HepG2 (cell line): ENCODE results near the gene NTM. TPM values are rescaled to one million over a fixed set of nuclear protein-coding genes. Genes with fewer than 3 reads are reported as not detected.

Experiments
- ATAC-seq: fragments of 200-7000 bp; cut with Tn5 transposase; 3 replicates; pipeline ENCODE4 v1.9.1; 2020; ENCODE audit warnings: mild to moderate bottlenecking, moderate library complexity
- BruUV-seq: library from RNA; stranded (reverse); fragments of 400-500 nt; replicated peaks from 2 replicates; lab custom pipeline; 2021; lab: Mats Ljungman, UMichigan
- CTCF ChIA-PET: fragments of 300-600 bp; formaldehyde crosslinking; extraction: SDS; loops from one replicate; lab custom pipeline; 2021; ENCODE audit warnings: low total read pairs, inconsistent platforms, low intra/inter-chr PET ratio; lab: Yijun Ruan, JAX
- POLR2A ChIA-PET: fragments of 350-600 bp; sonication (Branson Sonifier 250); formaldehyde crosslinking; loops from one replicate; lab custom pipeline; 2020; ENCODE audit warnings: antibody characterized with exemption, inconsistent platforms; lab: Yijun Ruan, JAX
- DNase-seq: peaks from one replicate; pipeline ENCODE4 v3.0.0-alpha.2; 2015; ENCODE audit warnings: low spot score
- FAIRE-seq: peaks from 3 replicates; lab custom pipeline; 2011; peaks lifted over from hg19 to GRCh38; lab: Jason Lieb, UNC
- H2AFZ ChIP-seq: one replicate; pipeline ENCODE4 v1.6.1; 2011; ENCODE audit warnings: low read length, inconsistent platforms
- H3K27ac ChIP-seq: fragments of 300-600 bp; 3 replicates; pipeline ENCODE4 v1.8.0; 2011; ENCODE audit warnings: mixed run types, mild to moderate bottlenecking, mixed read lengths, low read length, inconsistent platforms; ENCODE audit not compliant: insufficient read depth; ENCODE audit errors: extremely low read length
- H3K27me3 ChIP-seq, 2 experiments: fragments of 200-600 bp in 1 of 2; 2 replicates in 1 of 2; 3 replicates in 1 of 2; pipeline versions ENCODE4 v1.6.0 to v1.8.0; 2011; ENCODE audit warnings: low read length in 2 of 2, mild to moderate bottlenecking in 2 of 2, moderate library complexity in 2 of 2, inconsistent platforms in 1 of 2; ENCODE audit not compliant: insufficient read depth in 2 of 2, control insufficient read depth in 1 of 2
- H3K36me3 ChIP-seq, 2 experiments: fragments of 200-600 bp in 1 of 2; replicated peaks in 1 of 2; 2 replicates in 1 of 2; 3 replicates in 1 of 2; pipeline versions ENCODE4 v1.5.1 to v1.8.0; 2011; ENCODE audit warnings: low read length in 2 of 2, inconsistent platforms in 1 of 2; ENCODE audit not compliant: insufficient read depth in 2 of 2, control insufficient read depth in 1 of 2
- H3K4me1 ChIP-seq: 2 replicates; pipeline ENCODE4 v1.5.1; 2012; ENCODE audit warnings: low read length, inconsistent platforms; ENCODE audit not compliant: insufficient read depth
- H3K4me2 ChIP-seq: 2 replicates; pipeline ENCODE4 v1.6.0; 2011; ENCODE audit warnings: low read depth, low read length, inconsistent platforms
- H3K4me3 ChIP-seq, 3 experiments: fragments of 200-600 bp in 1 of 3; sonication (generic), shearing (Covaris generic) in 1 of 3; replicated peaks in 1 of 3; 2 replicates each; pipeline ENCODE4 v1.5.1; 2011 to 2016; ENCODE audit warnings: low read length in 3 of 3, inconsistent platforms in 2 of 3, low read depth in 2 of 3, mild to moderate bottlenecking in 2 of 3, control low read depth in 1 of 3, mixed read lengths in 1 of 3; ENCODE audit not compliant: insufficient read depth in 1 of 3
- H3K79me2 ChIP-seq: one replicate; pipeline ENCODE4 v1.6.1; 2011; ENCODE audit warnings: low read length, inconsistent platforms; ENCODE audit not compliant: insufficient read depth
- H3K9ac ChIP-seq: 2 replicates; pipeline ENCODE4 v1.6.0; 2011; ENCODE audit warnings: mild to moderate bottlenecking, low read depth, low read length, inconsistent platforms; ENCODE audit not compliant: insufficient read depth
- H3K9me3 ChIP-seq: 2 replicates; pipeline ENCODE4 v1.5.1; 2012; ENCODE audit warnings: mild to moderate bottlenecking, low read length
- H4K20me1 ChIP-seq: 2 replicates; pipeline ENCODE4 v1.6.0; 2011; ENCODE audit warnings: inconsistent platforms, mild to moderate bottlenecking, low read length, moderate library complexity; ENCODE audit not compliant: insufficient read depth
- ATF7 ChIP-seq, 2 experiments: fragments of 450-650 bp in 1 of 2; sonication (generic) in 1 of 2; formaldehyde crosslinking in 1 of 2; IDR thresholded peaks; 2 replicates each; pipeline versions ENCODE4 v1.4.0 to v1.6.1; 2016 to 2020; ENCODE audit warnings: antibody characterized with exemption in 1 of 2, mild to moderate bottlenecking in 1 of 2, missing genetic modification reagents in 1 of 2
- CCAR2 ChIP-seq: fragments of 200-400 bp; formaldehyde crosslinking; optimal IDR thresholded peaks from 2 replicates; pipeline ENCODE3; 2018; ENCODE audit warnings: low read depth, mild to moderate bottlenecking, low read length, moderate library complexity
- CREB1 ChIP-seq, 2 experiments: fragments of 450-650 bp in 1 of 2; IDR thresholded peaks; 2 replicates each; pipeline ENCODE4 v1.6.1; 2016 to 2017; ENCODE audit warnings: control low read depth in 1 of 2, mild to moderate bottlenecking in 1 of 2, missing compliant biosample characterization in 1 of 2, missing genetic modification characterization in 1 of 2
- ZC3H13 ChIP-seq: sonication (generic); formaldehyde crosslinking; IDR thresholded peaks from 2 replicates; pipeline ENCODE4 v1.8.1; 2023; ENCODE audit warnings: mild to moderate bottlenecking, missing genetic modification reagents, moderate library complexity
- WGBS: methylation state at CpG from one replicate; pipeline ENCODE4 v1.1.6; 2017; ENCODE audit warnings: low lambda C conversion rate; 5-methylcytosine and 5-hydroxymethylcytosine counted together
- in situ Hi-C: cut with HindIII; loops from 2 replicates; pipeline ENCODE4 v1.10.0; 2017; ENCODE audit warnings: low pct_unique_long_range_greater_than_20kb; ENCODE audit not compliant: extremely low pct_ligation_motif_present
- intact Hi-C: fragments of 100-400 bp; cut with micrococcal nuclease; formaldehyde crosslinking; loops from one replicate; pipeline ENCODE4 v1.10.0; 2022; ENCODE audit not compliant: unreplicated experiment
- polyA plus RNA-seq, 8 experiments: library from polyadenylated mRNA; depleted of rRNA in 3 of 8; stranded (reverse) in 7 of 8; unstranded in 1 of 8; fragments of >200 nt; fragmentation: Illumina TruSeq in 4 of 8; extraction: Trizol in 4 of 8; gene quantifications; 2 replicates each; pipeline versions ENCODE4 v1.2.1 to v1.2.3, GENCODE V29; 2011 to 2016; ENCODE audit warnings: low read depth in 4 of 8, missing spikeins in 1 of 8, mixed read lengths in 1 of 8; ENCODE audit not compliant: insufficient read depth in 1 of 8
- total RNA-seq, 5 experiments: library from RNA; depleted of rRNA; stranded (reverse); fragments of >200 nt; fragmentation: Illumina TruSeq; extraction: Trizol; gene quantifications; 2 replicates each; pipeline ENCODE4 v1.2.3, GENCODE V29; 2016; ENCODE audit warnings: low read depth in 1 of 5
- TF ChIP-seq, protein P1 (sequence below): sonication (generic); formaldehyde crosslinking; IDR thresholded peaks from 2 replicates; pipeline ENCODE4 v1.5.0; 2020; ENCODE audit warnings: missing genetic modification reagents

Gene NTM
- total and polyA plus RNA-seq, 2 of the 13 experiments (the other 11 are each of a cell fraction or from before 2014, with no cell fraction given) = not detected

DNA sequence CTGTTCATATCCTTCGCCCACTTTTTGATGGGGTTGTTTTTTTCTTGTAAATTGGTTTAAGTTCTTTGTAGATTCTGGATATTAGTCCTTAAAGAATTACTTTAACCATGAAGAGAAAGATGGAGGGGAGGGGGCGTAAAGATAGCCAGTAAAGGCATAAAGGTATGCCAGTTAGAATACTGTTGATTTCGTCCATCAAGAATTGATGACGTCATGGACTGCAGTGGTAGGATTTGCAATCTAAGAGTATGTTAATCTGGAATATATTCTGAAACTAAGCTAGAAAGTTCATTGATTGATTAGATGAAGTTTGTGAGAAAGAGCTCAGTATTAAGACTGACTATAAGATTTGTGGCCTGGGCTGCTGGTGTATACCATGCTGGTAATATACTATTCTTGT is 856.1 kb downstream of the NTM start:
- POLR2A ChIA-PET = no interaction called here
- H3K36me3 ChIP-seq = no peaks in the 10 kb centered on the region
- BruUV-seq = no TSS peak
- no peak for DNase-seq
- peaks cover 33% of the 10 kb centered on the region; the same call in 1 of the 2 replicates for H3K9me3 ChIP-seq
- in situ Hi-C loops (no loop called here), intact Hi-C loops (no loop called here)
- H3K27me3 ChIP-seq = no peaks in the 10 kb centered on the region
- no peak overlapping the region for H3K27ac ChIP-seq
- FAIRE-seq = no peak
- no peak overlapping the region for H3K4me3 ChIP-seq
- WGBS = 3% methylated on average over 4 of the region's 4 CpGs
- no peak overlapping the region for H3K9ac ChIP-seq
- H3K79me2 ChIP-seq = no peaks in the 10 kb centered on the region
- H3K4me1 ChIP-seq = no peaks in the 10 kb centered on the region
- ATAC-seq = no peak
- H3K4me2 ChIP-seq = no peak overlapping the region
- TF ChIP-seq, protein P1, sequence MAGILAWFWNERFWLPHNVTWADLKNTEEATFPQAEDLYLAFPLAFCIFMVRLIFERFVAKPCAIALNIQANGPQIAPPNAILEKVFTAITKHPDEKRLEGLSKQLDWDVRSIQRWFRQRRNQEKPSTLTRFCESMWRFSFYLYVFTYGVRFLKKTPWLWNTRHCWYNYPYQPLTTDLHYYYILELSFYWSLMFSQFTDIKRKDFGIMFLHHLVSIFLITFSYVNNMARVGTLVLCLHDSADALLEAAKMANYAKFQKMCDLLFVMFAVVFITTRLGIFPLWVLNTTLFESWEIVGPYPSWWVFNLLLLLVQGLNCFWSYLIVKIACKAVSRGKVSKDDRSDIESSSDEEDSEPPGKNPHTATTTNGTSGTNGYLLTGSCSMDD (CRISPR knock-in tag) = no peak
- TF ChIP-seq ATF7 (IDR thresholded peaks at IDR 0.05) = peak; percentile 98
- TF ChIP-seq ATF7 (CRISPR knock-in tag; IDR thresholded peaks at IDR 0.05) = no peak
- TF ChIP-seq CCAR2 = no peak
- peak; percentile 96 for TF ChIP-seq CREB1 (IDR thresholded peaks at IDR 0.05)
- no peak for TF ChIP-seq CREB1 (CRISPR knock-in tag; IDR thresholded peaks at IDR 0.05)
- CTCF ChIA-PET = no interaction called here
- H4K20me1 ChIP-seq = no peaks in the 10 kb centered on the region
- no peak overlapping the region for H2AFZ ChIP-seq

DNA sequence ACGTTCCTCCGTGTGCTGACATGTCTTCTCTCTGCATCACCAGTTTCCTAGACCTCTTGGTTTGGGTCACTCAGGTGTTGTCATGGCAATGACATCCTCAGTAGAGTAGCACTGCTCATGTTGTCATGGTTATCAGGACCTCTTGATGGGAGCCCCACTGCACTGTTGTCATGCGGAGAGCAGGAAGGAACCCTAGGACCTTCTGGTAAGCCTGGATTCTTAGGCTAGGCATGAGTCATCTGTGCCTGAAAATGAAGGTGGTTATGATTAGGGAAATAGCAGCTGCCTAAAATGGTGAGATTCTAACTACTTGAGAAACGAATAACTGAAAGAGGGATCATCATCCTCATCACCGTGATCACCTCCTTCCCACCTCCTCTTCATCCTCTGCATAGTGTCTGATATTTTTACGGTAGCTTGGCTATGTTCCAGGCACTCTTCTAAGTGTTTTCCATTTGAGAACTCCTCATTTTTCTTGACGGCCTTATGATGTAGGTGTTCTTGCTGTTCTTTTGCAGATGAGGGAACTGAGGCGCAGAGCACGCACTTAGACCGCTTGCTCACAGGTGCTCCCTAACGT is 858.4 kb downstream of the NTM start:
- Histone ChIP-seq H3K79me2 (no peaks in the 10 kb centered on the region), H3K9ac (no peak overlapping the region), H3K4me2 (no peak overlapping the region), H3K27ac (no peak overlapping the region), H3K4me3 (no peak overlapping the region), H4K20me1 (no peaks in the 10 kb centered on the region), H3K4me1 (no peaks in the 10 kb centered on the region), H3K36me3 (no peaks in the 10 kb centered on the region), H2AFZ (no peak overlapping the region), H3K27me3 (no peaks in the 10 kb centered on the region), H3K9me3 (peaks cover 22% of the 10 kb centered on the region; the same call in 1 of the 2 replicates)
- WGBS = 22% methylated on average over 10 of the region's 11 CpGs
- intact Hi-C loops = no loop called here
- BruUV-seq = no TSS peak
- POLR2A ChIA-PET = no interaction called here
- ATAC-seq (no peak), FAIRE-seq (no peak), DNase-seq (no peak)
- TF ChIP-seq ZC3H13 (CRISPR knock-in tag) = no peak
- CTCF ChIA-PET = no interaction called here
- in situ Hi-C loops = no loop called here
